ENCODE data around the gene FSIP2. TPM values are rescaled to one million over a fixed set of nuclear protein-coding genes. Genes with fewer than 3 reads are reported as not detected.

FSIP2 gene
- total RNA-seq, 1 donor from 2014 or later: 0.29 TPM

DNA sequence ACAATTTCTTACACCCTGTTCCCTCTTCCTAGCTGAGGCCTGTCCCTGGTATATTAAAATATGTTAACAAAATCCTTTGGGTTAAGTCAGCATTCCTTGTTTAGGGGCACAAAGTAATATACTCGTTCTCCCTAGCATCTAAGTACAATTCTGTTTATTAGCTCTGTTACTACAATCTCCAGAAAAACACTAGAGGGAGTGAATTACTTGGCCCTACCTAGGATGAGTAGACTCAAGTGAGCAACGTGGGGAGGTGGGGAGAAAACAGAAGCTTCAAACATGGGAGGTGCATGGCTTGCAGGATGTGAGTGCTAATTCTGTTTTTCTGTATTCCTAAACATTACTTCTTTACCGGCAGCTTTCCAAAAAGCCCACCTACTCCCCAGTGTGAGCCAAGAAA lies 89.7 kb downstream of the FSIP2 start:
- Histone ChIP-seq H3K36me3 (no peaks in the 10 kb centered on the region), H3K9me3 (no peaks in the 10 kb centered on the region), H3K27ac (no peak overlapping the region), H3K4me3 (no peak overlapping the region), H3K27me3 (no peaks in the 10 kb centered on the region), H3K4me1 (no peaks in the 10 kb centered on the region)
- ATAC-seq (no peak), DNase-seq (no peak)
- TF ChIP-seq, protein P1, sequence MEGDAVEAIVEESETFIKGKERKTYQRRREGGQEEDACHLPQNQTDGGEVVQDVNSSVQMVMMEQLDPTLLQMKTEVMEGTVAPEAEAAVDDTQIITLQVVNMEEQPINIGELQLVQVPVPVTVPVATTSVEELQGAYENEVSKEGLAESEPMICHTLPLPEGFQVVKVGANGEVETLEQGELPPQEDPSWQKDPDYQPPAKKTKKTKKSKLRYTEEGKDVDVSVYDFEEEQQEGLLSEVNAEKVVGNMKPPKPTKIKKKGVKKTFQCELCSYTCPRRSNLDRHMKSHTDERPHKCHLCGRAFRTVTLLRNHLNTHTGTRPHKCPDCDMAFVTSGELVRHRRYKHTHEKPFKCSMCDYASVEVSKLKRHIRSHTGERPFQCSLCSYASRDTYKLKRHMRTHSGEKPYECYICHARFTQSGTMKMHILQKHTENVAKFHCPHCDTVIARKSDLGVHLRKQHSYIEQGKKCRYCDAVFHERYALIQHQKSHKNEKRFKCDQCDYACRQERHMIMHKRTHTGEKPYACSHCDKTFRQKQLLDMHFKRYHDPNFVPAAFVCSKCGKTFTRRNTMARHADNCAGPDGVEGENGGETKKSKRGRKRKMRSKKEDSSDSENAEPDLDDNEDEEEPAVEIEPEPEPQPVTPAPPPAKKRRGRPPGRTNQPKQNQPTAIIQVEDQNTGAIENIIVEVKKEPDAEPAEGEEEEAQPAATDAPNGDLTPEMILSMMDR (IDR thresholded peaks at IDR 0.05): no peak
- intact Hi-C loops (cut with DNase I): no loop called here

DNA sequence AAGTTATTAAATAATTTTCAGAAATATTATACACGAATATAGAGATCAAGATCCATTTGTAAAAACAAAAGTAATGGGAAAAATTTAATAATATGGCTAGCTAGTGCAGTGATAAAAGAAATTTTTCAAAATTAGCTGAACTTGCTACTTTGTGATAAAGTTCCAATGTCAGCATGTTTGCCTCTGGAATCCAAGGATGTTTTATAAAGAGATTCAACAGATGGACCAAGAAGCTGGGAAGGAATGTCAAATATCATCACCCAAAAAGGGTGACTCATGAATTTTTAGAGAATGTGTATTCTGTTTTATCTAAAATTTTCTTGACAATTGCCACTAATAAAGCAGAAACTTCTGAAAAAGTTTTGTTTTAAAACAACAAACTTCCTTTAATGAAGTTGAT lies 95.3 kb downstream of the FSIP2 start:
- H3K9me3 ChIP-seq: peaks cover 17% of the 10 kb centered on the region
- H3K4me1 ChIP-seq: no peaks in the 10 kb centered on the region
- TF ChIP-seq, protein P1 (IDR thresholded peaks at IDR 0.05): no peak
- no peak overlapping the region for H3K4me3 ChIP-seq
- no peaks in the 10 kb centered on the region for H3K27me3 ChIP-seq
- DNase-seq (no peak), ATAC-seq (no peak)
- H3K27ac ChIP-seq: no peak overlapping the region
- intact Hi-C loops (cut with DNase I): loop anchor here (10.0 kb wide), 1 partner anchor 71 kb away; no protein-coding TSS in a partner anchor
- H3K36me3 ChIP-seq: no peaks in the 10 kb centered on the region

- no peaks in the 10 kb centered on the region for H3K4me1 ChIP-seq
- no peak overlapping the region for H3K4me3 ChIP-seq
- no peak overlapping the region for H3K27ac ChIP-seq
- no peaks in the 10 kb centered on the region for H3K36me3 ChIP-seq
- intact Hi-C loops (cut with DNase I): loop anchor here (10.0 kb wide), 1 partner anchor 69 kb away; no protein-coding TSS in a partner anchor
- TF ChIP-seq, protein P1 (IDR thresholded peaks at IDR 0.05): no peak
- no peaks in the 10 kb centered on the region for H3K27me3 ChIP-seq
- DNase-seq: no peak
- ATAC-seq: no peak
- H3K9me3 ChIP-seq: peaks cover 20% of the 10 kb centered on the region
Observed at GRCh38 chr2:185835974-185836373, 97.4 kb downstream of the FSIP2 start.

GRCh38 chr2:185854885-185855284 lies 116.3 kb downstream of the FSIP2 start:
- intact Hi-C loops (cut with DNase I): no loop called here
- H3K4me1 ChIP-seq: no peaks in the 10 kb centered on the region
- no peaks in the 10 kb centered on the region for H3K36me3 ChIP-seq
- ATAC-seq (no peak), DNase-seq (no peak)
- H3K27me3 ChIP-seq: no peaks in the 10 kb centered on the region
- H3K9me3 ChIP-seq: no peaks in the 10 kb centered on the region
- no peak overlapping the region for H3K4me3 ChIP-seq
- TF ChIP-seq, protein P1 (IDR thresholded peaks at IDR 0.05): no peak
- no peak overlapping the region for H3K27ac ChIP-seq

GRCh38 chr2:185857691-185858090 lies 119.1 kb downstream of the FSIP2 start:
- H3K36me3 ChIP-seq: no peaks in the 10 kb centered on the region
- H3K9me3 ChIP-seq: no peaks in the 10 kb centered on the region
- H3K27ac ChIP-seq: no peak overlapping the region
- no peaks in the 10 kb centered on the region for H3K4me1 ChIP-seq
- ATAC-seq (no peak), DNase-seq (no peak)
- H3K4me3 ChIP-seq: no peak overlapping the region
- TF ChIP-seq, protein P1 (IDR thresholded peaks at IDR 0.05): no peak
- intact Hi-C loops (cut with DNase I): no loop called here
- no peaks in the 10 kb centered on the region for H3K27me3 ChIP-seq

- ATAC-seq (no peak), DNase-seq (no peak)
- no peak overlapping the region for H3K27ac ChIP-seq
- H3K4me3 ChIP-seq: no peak overlapping the region
- H3K27me3 ChIP-seq: no peaks in the 10 kb centered on the region
- intact Hi-C loops (cut with DNase I): no loop called here
- H3K9me3 ChIP-seq: no peaks in the 10 kb centered on the region
- no peaks in the 10 kb centered on the region for H3K36me3 ChIP-seq
- TF ChIP-seq, protein P1 (IDR thresholded peaks at IDR 0.05): no peak
- no peaks in the 10 kb centered on the region for H3K4me1 ChIP-seq
Observed at GRCh38 chr2:185859506-185859905, 120.9 kb downstream of the FSIP2 start.

Data from upper lobe of right lung (tissue), 1 donor.